Loucy (cell line): Measurements from ENCODE around the gene PAM16.
A peak's percentile ranks its signal among the peaks of the same experiment; 100 is the strongest.

Experiments used
- H2AFZ ChIP-seq: fragments of 200-600 bp; sonication (generic); 2 replicates; pipeline ENCODE4 v1.6.0; 2016; ENCODE audit warnings: antibody characterized with exemption, mild to moderate bottlenecking, low read length, moderate library complexity
- H3F3A ChIP-seq: fragments of 200-600 bp; 2 replicates; pipeline ENCODE4 v1.6.0; 2016; ENCODE audit warnings: antibody characterized with exemption, low read depth, mild to moderate bottlenecking
- H3K27me3 ChIP-seq: fragments of 200-600 bp; sonication (generic); 2 replicates; pipeline ENCODE4 v1.6.1; 2014; ENCODE audit warnings: low read length, mild to moderate bottlenecking; ENCODE audit not compliant: insufficient read depth, poor library complexity, severe bottlenecking
- H3K36me3 ChIP-seq: fragments of 200-600 bp; sonication (generic); 2 replicates; pipeline ENCODE4 v1.6.1; 2016; ENCODE audit warnings: low read length; ENCODE audit not compliant: insufficient read depth
- H3K4me1 ChIP-seq: fragments of 200-600 bp; sonication (generic); 2 replicates; pipeline ENCODE4 v1.5.1; 2014; ENCODE audit warnings: low read length, mild to moderate bottlenecking; ENCODE audit not compliant: insufficient read depth, poor library complexity, severe bottlenecking
- H3K4me2 ChIP-seq: fragments of 200-600 bp; sonication (generic); 2 replicates; pipeline ENCODE4 v1.6.0; 2014; ENCODE audit warnings: antibody characterized with exemption, low read length, low read depth, mild to moderate bottlenecking; ENCODE audit not compliant: poor library complexity, severe bottlenecking
- H3K4me3 ChIP-seq: fragments of 200-600 bp; sonication (generic); 2 replicates; pipeline ENCODE4 v1.5.1; 2014; ENCODE audit warnings: low read length, mild to moderate bottlenecking, mixed read lengths; ENCODE audit not compliant: poor library complexity, severe bottlenecking
- H3K79me2 ChIP-seq: fragments of 200-600 bp; sonication (generic); 2 replicates; pipeline ENCODE4 v1.6.1; 2014; ENCODE audit warnings: low read length; ENCODE audit not compliant: insufficient read depth
- H3K9ac ChIP-seq: fragments of 200-600 bp; sonication (generic); 2 replicates; pipeline ENCODE4 v1.6.0; 2014; ENCODE audit warnings: mild to moderate bottlenecking, low read depth, low read length, moderate library complexity; ENCODE audit not compliant: poor library complexity, severe bottlenecking
- H3K9me2 ChIP-seq: fragments of 200-600 bp; sonication (generic); replicated peaks from 2 replicates; pipeline ENCODE4 v1.6.1; 2016; ENCODE audit warnings: low read depth, low read length, mixed read lengths
- H3K9me3 ChIP-seq: fragments of 200-600 bp; sonication (generic); 2 replicates; pipeline ENCODE4 v1.6.1; 2014; ENCODE audit warnings: mild to moderate bottlenecking, antibody characterized with exemption, low read length, low read depth; ENCODE audit not compliant: insufficient read depth
- H4K20me1 ChIP-seq: fragments of 200-600 bp; sonication (generic); 2 replicates; pipeline ENCODE4 v1.6.0; 2014; ENCODE audit warnings: antibody characterized with exemption, low read length, mild to moderate bottlenecking; ENCODE audit not compliant: insufficient read depth, poor library complexity, severe bottlenecking
- CTCF ChIP-seq: fragments of 200-600 bp; sonication (generic); conservative IDR thresholded peaks from 2 replicates; pipeline ENCODE4 v1.5.1; 2014; ENCODE audit warnings: mild to moderate bottlenecking, antibody characterized with exemption, low read length
- EZH2phosphoT487 ChIP-seq: fragments of 200-600 bp; IDR thresholded peaks from 2 replicates; pipeline ENCODE4 v1.6.1; 2018; ENCODE audit warnings: antibody characterized with exemption, mild to moderate bottlenecking, moderate library complexity, borderline replicate concordance

The PAM16 gene

GRCh38 chr16:4318967-4319366 is 32.2 kb downstream of the PAM16 start:
- Histone ChIP-seq H3K9ac (no peak overlapping the region), H3K36me3 (no peaks in the 10 kb centered on the region), H3K9me3 (no peaks in the 10 kb centered on the region), H3K79me2 (0 out of 2 replicates have a peak, but pooled peaks cover 3% of the 10 kb centered on the region), H3K9me2 (no peaks in the 10 kb centered on the region), H3K27me3 (no peaks in the 10 kb centered on the region), H3K4me3 (no peak overlapping the region), H2AFZ (no peak overlapping the region), H3K4me1 (peaks cover 8% of the 10 kb centered on the region), H3K4me2 (no peak overlapping the region), H4K20me1 (no peaks in the 10 kb centered on the region), H3F3A (no peaks in the 10 kb centered on the region)
- TF ChIP-seq EZH2phosphoT487, result no peak
- TF ChIP-seq CTCF, result no peak

DNA sequence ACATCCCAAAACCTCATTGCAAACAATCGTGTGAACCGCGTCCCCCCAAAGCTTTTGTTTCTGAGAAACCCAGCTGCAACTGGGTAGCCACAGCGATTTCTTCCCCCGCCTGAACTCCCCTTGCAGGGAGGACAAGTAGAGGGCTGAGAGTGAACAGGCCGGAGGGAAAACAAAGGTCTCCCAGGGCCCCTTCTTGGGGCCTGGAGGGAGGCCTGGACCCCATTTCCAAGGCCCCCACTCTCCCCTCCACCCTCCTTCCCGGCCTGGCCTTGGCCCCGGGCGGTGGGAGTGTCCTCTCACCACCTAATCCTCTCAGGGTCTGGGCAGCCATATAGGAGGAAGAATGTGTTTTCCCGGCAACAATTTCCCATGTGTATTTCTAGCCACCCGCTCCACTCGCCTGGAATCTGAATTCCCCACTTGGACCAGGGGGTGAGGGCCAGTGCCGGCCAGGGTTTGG is 32.6 kb downstream of the PAM16 start:
- no peaks in the 10 kb centered on the region for H3K27me3 ChIP-seq
- peaks cover 8% of the 10 kb centered on the region for H3K4me1 ChIP-seq
- H3K36me3 ChIP-seq, result no peaks in the 10 kb centered on the region
- TF ChIP-seq CTCF (no peak), EZH2phosphoT487 (no peak)
- no peak overlapping the region for H3K4me3 ChIP-seq
- H3F3A ChIP-seq, result no peaks in the 10 kb centered on the region
- H2AFZ ChIP-seq, result no peak overlapping the region
- H3K9me2 ChIP-seq, result no peaks in the 10 kb centered on the region
- no peak overlapping the region for H3K4me2 ChIP-seq
- H4K20me1 ChIP-seq, result no peaks in the 10 kb centered on the region
- H3K79me2 ChIP-seq, result 0 out of 2 replicates have a peak, but pooled peaks cover 3% of the 10 kb centered on the region
- H3K9ac ChIP-seq, result no peak overlapping the region
- H3K9me3 ChIP-seq, result no peaks in the 10 kb centered on the region

- no peaks in the 10 kb centered on the region for H4K20me1 ChIP-seq
- peaks cover 8% of the 10 kb centered on the region for H3K4me1 ChIP-seq
- no peak for TF ChIP-seq CTCF
- TF ChIP-seq EZH2phosphoT487, result no peak
- no peaks in the 10 kb centered on the region for H3K36me3 ChIP-seq
- H3K9me2 ChIP-seq, result no peaks in the 10 kb centered on the region
- no peaks in the 10 kb centered on the region for H3F3A ChIP-seq
- no peak overlapping the region for H3K9ac ChIP-seq
- H3K4me3 ChIP-seq, result peak overlapping the region; percentile 71
- no peaks in the 10 kb centered on the region for H3K9me3 ChIP-seq
- no peak overlapping the region for H2AFZ ChIP-seq
- peak overlapping the region; percentile 66 for H3K4me2 ChIP-seq
- H3K79me2 ChIP-seq, result 0 out of 2 replicates have a peak, but pooled peaks cover 3% of the 10 kb centered on the region
- H3K27me3 ChIP-seq, result no peaks in the 10 kb centered on the region
Measured at GRCh38 chr16:4317532-4318450, 33.3 kb downstream of the PAM16 start.
